HepG2 (cell line): ENCODE results near the gene TMEM44. TPM values are rescaled to one million over a fixed set of nuclear protein-coding genes. Genes with fewer than 3 reads are reported as not detected.
A peak's percentile ranks its signal among the peaks of the same experiment; 100 is the strongest.

ENCODE experiments used
- ATAC-seq: fragments of 200-7000 bp; cut with Tn5 transposase; 3 replicates; pipeline ENCODE4 v1.9.1; 2020; ENCODE audit warnings: mild to moderate bottlenecking, moderate library complexity
- BruUV-seq: library from RNA; stranded (reverse); fragments of 400-500 nt; replicated peaks from 2 replicates; lab custom pipeline; 2021; lab: Mats Ljungman, UMichigan
- CTCF ChIA-PET: fragments of 300-600 bp; formaldehyde crosslinking; extraction: SDS; loops from one replicate; lab custom pipeline; 2021; ENCODE audit warnings: low total read pairs, inconsistent platforms, low intra/inter-chr PET ratio; lab: Yijun Ruan, JAX
- POLR2A ChIA-PET: fragments of 350-600 bp; sonication (Branson Sonifier 250); formaldehyde crosslinking; loops from one replicate; lab custom pipeline; 2020; ENCODE audit warnings: antibody characterized with exemption, inconsistent platforms; lab: Yijun Ruan, JAX
- DNase-seq: peaks from one replicate; pipeline ENCODE4 v3.0.0-alpha.2; 2015; ENCODE audit warnings: low spot score
- FAIRE-seq: peaks from 3 replicates; lab custom pipeline; 2011; peaks lifted over from hg19 to GRCh38; lab: Jason Lieb, UNC
- H2AFZ ChIP-seq: one replicate; pipeline ENCODE4 v1.6.1; 2011; ENCODE audit warnings: low read length, inconsistent platforms
- H3K27ac ChIP-seq: fragments of 300-600 bp; 3 replicates; pipeline ENCODE4 v1.8.0; 2011; ENCODE audit warnings: mixed run types, mild to moderate bottlenecking, mixed read lengths, low read length, inconsistent platforms; ENCODE audit not compliant: insufficient read depth; ENCODE audit errors: extremely low read length
- H3K27me3 ChIP-seq, 2 experiments: fragments of 200-600 bp in 1 of 2; 2 replicates in 1 of 2; 3 replicates in 1 of 2; pipeline versions ENCODE4 v1.6.0 to v1.8.0; 2011; ENCODE audit warnings: low read length in 2 of 2, mild to moderate bottlenecking in 2 of 2, moderate library complexity in 2 of 2, inconsistent platforms in 1 of 2; ENCODE audit not compliant: insufficient read depth in 2 of 2, control insufficient read depth in 1 of 2
- H3K36me3 ChIP-seq, 2 experiments: fragments of 200-600 bp in 1 of 2; replicated peaks in 1 of 2; 2 replicates in 1 of 2; 3 replicates in 1 of 2; pipeline versions ENCODE4 v1.5.1 to v1.8.0; 2011; ENCODE audit warnings: low read length in 2 of 2, inconsistent platforms in 1 of 2; ENCODE audit not compliant: insufficient read depth in 2 of 2, control insufficient read depth in 1 of 2
- H3K4me1 ChIP-seq: 2 replicates; pipeline ENCODE4 v1.5.1; 2012; ENCODE audit warnings: low read length, inconsistent platforms; ENCODE audit not compliant: insufficient read depth
- H3K4me2 ChIP-seq: 2 replicates; pipeline ENCODE4 v1.6.0; 2011; ENCODE audit warnings: low read depth, low read length, inconsistent platforms
- H3K4me3 ChIP-seq, 3 experiments: fragments of 200-600 bp in 1 of 3; sonication (generic), shearing (Covaris generic) in 1 of 3; replicated peaks in 1 of 3; 2 replicates each; pipeline ENCODE4 v1.5.1; 2011 to 2016; ENCODE audit warnings: low read length in 3 of 3, inconsistent platforms in 2 of 3, low read depth in 2 of 3, mild to moderate bottlenecking in 2 of 3, control low read depth in 1 of 3, mixed read lengths in 1 of 3; ENCODE audit not compliant: insufficient read depth in 1 of 3
- H3K79me2 ChIP-seq: one replicate; pipeline ENCODE4 v1.6.1; 2011; ENCODE audit warnings: low read length, inconsistent platforms; ENCODE audit not compliant: insufficient read depth
- H3K9ac ChIP-seq: 2 replicates; pipeline ENCODE4 v1.6.0; 2011; ENCODE audit warnings: mild to moderate bottlenecking, low read depth, low read length, inconsistent platforms; ENCODE audit not compliant: insufficient read depth
- H3K9me3 ChIP-seq: 2 replicates; pipeline ENCODE4 v1.5.1; 2012; ENCODE audit warnings: mild to moderate bottlenecking, low read length
- H4K20me1 ChIP-seq: 2 replicates; pipeline ENCODE4 v1.6.0; 2011; ENCODE audit warnings: inconsistent platforms, mild to moderate bottlenecking, low read length, moderate library complexity; ENCODE audit not compliant: insufficient read depth
- ARID3A ChIP-seq: IDR thresholded peaks from 2 replicates; pipeline ENCODE4 v1.6.1; 2012; ENCODE audit warnings: low read depth, low read length, improper control_type of control experiment
- FOXM1 ChIP-seq: sonication (generic); formaldehyde crosslinking; IDR thresholded peaks from 2 replicates; pipeline ENCODE4 v1.5.0; 2020; ENCODE audit warnings: missing genetic modification reagents
- HNRNPUL1 ChIP-seq: fragments of 200-400 bp; formaldehyde crosslinking; IDR thresholded peaks from 2 replicates; pipeline ENCODE4 v1.6.1; 2017; ENCODE audit warnings: low read depth, mild to moderate bottlenecking, low read length, moderate library complexity
- MED8 ChIP-seq: sonication (generic); formaldehyde crosslinking; IDR thresholded peaks from 2 replicates; pipeline ENCODE4 v1.8.1; 2023; ENCODE audit warnings: mild to moderate bottlenecking, missing genetic modification reagents; ENCODE audit not compliant: insufficient replicate concordance
- NR2F2 ChIP-seq: IDR thresholded peaks from 2 replicates; pipeline ENCODE4 v1.6.1; 2012; ENCODE audit warnings: low read depth, inconsistent platforms, borderline replicate concordance
- ONECUT2 ChIP-seq: sonication (generic); formaldehyde crosslinking; IDR thresholded peaks from 2 replicates; pipeline ENCODE4 v1.4.0; 2020; ENCODE audit warnings: missing genetic modification reagents
- STAG1 ChIP-seq: sonication (generic); formaldehyde crosslinking; IDR thresholded peaks from 2 replicates; pipeline ENCODE4 v1.4.0; 2020; ENCODE audit warnings: missing genetic modification reagents
- ZMAT3 ChIP-seq: sonication (generic); formaldehyde crosslinking; conservative IDR thresholded peaks from 2 replicates; pipeline ENCODE4 v1.7.0; 2021; ENCODE audit warnings: missing genetic modification reagents
- ZNF292 ChIP-seq: sonication (generic); formaldehyde crosslinking; IDR thresholded peaks from 2 replicates; pipeline ENCODE4 v1.8.1; 2022; ENCODE audit warnings: mild to moderate bottlenecking, low read depth, missing genetic modification reagents, borderline replicate concordance
- ZNF468 ChIP-seq: sonication (generic); formaldehyde crosslinking; IDR thresholded peaks from 2 replicates; pipeline ENCODE4 v1.8.0; 2022; ENCODE audit warnings: mild to moderate bottlenecking, moderate library complexity, missing genetic modification reagents
- ZNF549 ChIP-seq: sonication (generic); formaldehyde crosslinking; IDR thresholded peaks from 2 replicates; pipeline ENCODE4 v1.5.0; 2020; ENCODE audit warnings: missing genetic modification reagents
- ZNF703 ChIP-seq: sonication (generic); formaldehyde crosslinking; IDR thresholded peaks from 2 replicates; pipeline ENCODE4 v1.5.1; 2020; ENCODE audit warnings: missing genetic modification reagents, mild to moderate bottlenecking, moderate library complexity, borderline replicate concordance
- ZNF709 ChIP-seq: sonication (generic); formaldehyde crosslinking; IDR thresholded peaks from 2 replicates; pipeline ENCODE4 v1.5.0; 2020; ENCODE audit warnings: mild to moderate bottlenecking, missing genetic modification reagents
- ZNF777 ChIP-seq: sonication (generic); formaldehyde crosslinking; IDR thresholded peaks from 2 replicates; pipeline ENCODE4 v1.4.0; 2020; ENCODE audit warnings: missing genetic modification reagents
- ZZZ3 ChIP-seq: sonication (generic); formaldehyde crosslinking; IDR thresholded peaks from 2 replicates; pipeline ENCODE4 v1.4.0; 2020; ENCODE audit warnings: missing genetic modification reagents, mild to moderate bottlenecking, borderline replicate concordance
- WGBS: methylation state at CpG from one replicate; pipeline ENCODE4 v1.1.6; 2017; ENCODE audit warnings: low lambda C conversion rate; 5-methylcytosine and 5-hydroxymethylcytosine counted together
- in situ Hi-C: cut with HindIII; loops from 2 replicates; pipeline ENCODE4 v1.10.0; 2017; ENCODE audit warnings: low pct_unique_long_range_greater_than_20kb; ENCODE audit not compliant: extremely low pct_ligation_motif_present
- intact Hi-C: fragments of 100-400 bp; cut with micrococcal nuclease; formaldehyde crosslinking; loops from one replicate; pipeline ENCODE4 v1.10.0; 2022; ENCODE audit not compliant: unreplicated experiment
- polyA plus RNA-seq, 8 experiments: library from polyadenylated mRNA; depleted of rRNA in 3 of 8; stranded (reverse) in 7 of 8; unstranded in 1 of 8; fragments of >200 nt; fragmentation: Illumina TruSeq in 4 of 8; extraction: Trizol in 4 of 8; gene quantifications; 2 replicates each; pipeline versions ENCODE4 v1.2.1 to v1.2.3, GENCODE V29; 2011 to 2016; ENCODE audit warnings: low read depth in 4 of 8, missing spikeins in 1 of 8, mixed read lengths in 1 of 8; ENCODE audit not compliant: insufficient read depth in 1 of 8
- total RNA-seq, 5 experiments: library from RNA; depleted of rRNA; stranded (reverse); fragments of >200 nt; fragmentation: Illumina TruSeq; extraction: Trizol; gene quantifications; 2 replicates each; pipeline ENCODE4 v1.2.3, GENCODE V29; 2016; ENCODE audit warnings: low read depth in 1 of 5
- TF ChIP-seq, protein P1 (sequence below): sonication (generic); formaldehyde crosslinking; IDR thresholded peaks from 2 replicates; pipeline ENCODE4 v1.5.0; 2020; ENCODE audit warnings: mild to moderate bottlenecking, missing genetic modification reagents, moderate library complexity
- TF ChIP-seq, protein P2 (sequence below): sonication (generic); formaldehyde crosslinking; IDR thresholded peaks from 2 replicates; pipeline ENCODE4 v1.5.0; 2020; ENCODE audit warnings: mild to moderate bottlenecking, missing genetic modification reagents, borderline replicate concordance

TMEM44 gene
- total and polyA plus RNA-seq, 2 of the 13 experiments (the other 11 are each of a cell fraction or from before 2014, with no cell fraction given): 7.3 to 13.8 TPM

DNA sequence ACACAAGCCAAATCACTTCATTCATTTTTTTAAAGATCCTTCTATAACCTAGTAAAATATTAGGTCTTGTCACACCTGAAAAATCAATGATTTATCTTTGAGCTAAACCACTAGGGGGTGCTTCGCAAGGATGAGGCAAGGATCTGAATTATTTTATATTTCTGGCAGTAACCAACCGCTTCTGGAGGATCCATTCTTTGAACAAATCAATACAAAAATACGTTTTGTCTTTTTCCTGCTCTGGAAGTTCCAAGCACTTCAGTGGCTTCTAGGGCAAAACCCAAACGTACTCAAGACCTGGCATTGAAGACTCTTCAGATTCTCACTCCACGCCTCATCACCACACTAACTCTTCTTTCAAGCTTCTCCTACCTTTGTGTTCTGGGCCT is 38.3 kb upstream of the TMEM44 start:
- peak overlapping the region; percentile 76 for H3K9ac ChIP-seq
- CTCF ChIA-PET: interaction anchor here (0.7 to 2.1 kb wide), 4 partner anchors 11 to 600 kb away, joined by 3 to 16 read pairs (median 4); no protein-coding TSS in a partner anchor
- H3K4me3 ChIP-seq: peak overlapping the region; percentile 79 to 85 (median 84)
- intact Hi-C loops: loop anchor here (1.0 kb wide), 1 partner anchor 435 kb away; no protein-coding TSS in a partner anchor
- H4K20me1 ChIP-seq: no peaks in the 10 kb centered on the region
- POLR2A ChIA-PET: interaction anchor here (0.9 to 2.4 kb wide), 10 partner anchors 12 to 872 kb away, joined by 3 to 19 read pairs (median 4); partner anchors contain the start of genes FAM43A and PPP1R2
- FAIRE-seq (no peak), ATAC-seq (peak; percentile 33), DNase-seq (peak; percentile 28)
- under 1% methylated on average over 5 of the region's 5 CpGs for WGBS
- in situ Hi-C loops: loop anchor here (5.0 kb wide), 1 partner anchor 586 kb away; no protein-coding TSS in a partner anchor
- peaks cover 19% of the 10 kb centered on the region for H3K79me2 ChIP-seq
- H3K9me3 ChIP-seq: no peaks in the 10 kb centered on the region
- H3K27me3 ChIP-seq: peaks cover 0 to 3% of the 10 kb centered on the region in 2 experiments; a peak in 1 of 5 replicates
- peak overlapping the region; percentile 20 for H2AFZ ChIP-seq
- BruUV-seq: TSS peak; percentile 65
- peaks cover 3 to 14% of the 10 kb centered on the region in 2 experiments for H3K36me3 ChIP-seq
- H3K4me2 ChIP-seq: peak overlapping the region; percentile 80
- H3K4me1 ChIP-seq: peaks cover 43% of the 10 kb centered on the region
- peak overlapping the region; percentile 81 for H3K27ac ChIP-seq
- peak; percentile 26; the same call in 1 of the 2 replicates for TF ChIP-seq STAG1
- 0 out of 2 replicates have a peak, but pooled peaks have one; percentile 28 for TF ChIP-seq ZMAT3 (CRISPR knock-in tag)
- 0 out of 2 replicates have a peak, but pooled peaks have one; percentile 21 for TF ChIP-seq HNRNPUL1
- TF ChIP-seq ZZZ3 (CRISPR knock-in tag): no peak
- TF ChIP-seq, protein P1, sequence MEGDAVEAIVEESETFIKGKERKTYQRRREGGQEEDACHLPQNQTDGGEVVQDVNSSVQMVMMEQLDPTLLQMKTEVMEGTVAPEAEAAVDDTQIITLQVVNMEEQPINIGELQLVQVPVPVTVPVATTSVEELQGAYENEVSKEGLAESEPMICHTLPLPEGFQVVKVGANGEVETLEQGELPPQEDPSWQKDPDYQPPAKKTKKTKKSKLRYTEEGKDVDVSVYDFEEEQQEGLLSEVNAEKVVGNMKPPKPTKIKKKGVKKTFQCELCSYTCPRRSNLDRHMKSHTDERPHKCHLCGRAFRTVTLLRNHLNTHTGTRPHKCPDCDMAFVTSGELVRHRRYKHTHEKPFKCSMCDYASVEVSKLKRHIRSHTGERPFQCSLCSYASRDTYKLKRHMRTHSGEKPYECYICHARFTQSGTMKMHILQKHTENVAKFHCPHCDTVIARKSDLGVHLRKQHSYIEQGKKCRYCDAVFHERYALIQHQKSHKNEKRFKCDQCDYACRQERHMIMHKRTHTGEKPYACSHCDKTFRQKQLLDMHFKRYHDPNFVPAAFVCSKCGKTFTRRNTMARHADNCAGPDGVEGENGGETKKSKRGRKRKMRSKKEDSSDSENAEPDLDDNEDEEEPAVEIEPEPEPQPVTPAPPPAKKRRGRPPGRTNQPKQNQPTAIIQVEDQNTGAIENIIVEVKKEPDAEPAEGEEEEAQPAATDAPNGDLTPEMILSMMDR (CRISPR knock-in tag): peak; percentile 57
- no peak for TF ChIP-seq FOXM1
- TF ChIP-seq MED8 (CRISPR knock-in tag): no peak
- TF ChIP-seq ZNF703 (CRISPR knock-in tag): 0 out of 2 replicates have a peak, but pooled peaks have one; percentile 28
- TF ChIP-seq ZNF709 (CRISPR knock-in tag): peak; percentile 14; the same call in 1 of the 2 replicates
- TF ChIP-seq ZNF292 (CRISPR knock-in tag): no peak
- peak; percentile 85 for TF ChIP-seq ONECUT2
- TF ChIP-seq ZNF549: no peak
- 0 out of 2 replicates have a peak, but pooled peaks have one; percentile 14 for TF ChIP-seq NR2F2
- TF ChIP-seq, protein P2, sequence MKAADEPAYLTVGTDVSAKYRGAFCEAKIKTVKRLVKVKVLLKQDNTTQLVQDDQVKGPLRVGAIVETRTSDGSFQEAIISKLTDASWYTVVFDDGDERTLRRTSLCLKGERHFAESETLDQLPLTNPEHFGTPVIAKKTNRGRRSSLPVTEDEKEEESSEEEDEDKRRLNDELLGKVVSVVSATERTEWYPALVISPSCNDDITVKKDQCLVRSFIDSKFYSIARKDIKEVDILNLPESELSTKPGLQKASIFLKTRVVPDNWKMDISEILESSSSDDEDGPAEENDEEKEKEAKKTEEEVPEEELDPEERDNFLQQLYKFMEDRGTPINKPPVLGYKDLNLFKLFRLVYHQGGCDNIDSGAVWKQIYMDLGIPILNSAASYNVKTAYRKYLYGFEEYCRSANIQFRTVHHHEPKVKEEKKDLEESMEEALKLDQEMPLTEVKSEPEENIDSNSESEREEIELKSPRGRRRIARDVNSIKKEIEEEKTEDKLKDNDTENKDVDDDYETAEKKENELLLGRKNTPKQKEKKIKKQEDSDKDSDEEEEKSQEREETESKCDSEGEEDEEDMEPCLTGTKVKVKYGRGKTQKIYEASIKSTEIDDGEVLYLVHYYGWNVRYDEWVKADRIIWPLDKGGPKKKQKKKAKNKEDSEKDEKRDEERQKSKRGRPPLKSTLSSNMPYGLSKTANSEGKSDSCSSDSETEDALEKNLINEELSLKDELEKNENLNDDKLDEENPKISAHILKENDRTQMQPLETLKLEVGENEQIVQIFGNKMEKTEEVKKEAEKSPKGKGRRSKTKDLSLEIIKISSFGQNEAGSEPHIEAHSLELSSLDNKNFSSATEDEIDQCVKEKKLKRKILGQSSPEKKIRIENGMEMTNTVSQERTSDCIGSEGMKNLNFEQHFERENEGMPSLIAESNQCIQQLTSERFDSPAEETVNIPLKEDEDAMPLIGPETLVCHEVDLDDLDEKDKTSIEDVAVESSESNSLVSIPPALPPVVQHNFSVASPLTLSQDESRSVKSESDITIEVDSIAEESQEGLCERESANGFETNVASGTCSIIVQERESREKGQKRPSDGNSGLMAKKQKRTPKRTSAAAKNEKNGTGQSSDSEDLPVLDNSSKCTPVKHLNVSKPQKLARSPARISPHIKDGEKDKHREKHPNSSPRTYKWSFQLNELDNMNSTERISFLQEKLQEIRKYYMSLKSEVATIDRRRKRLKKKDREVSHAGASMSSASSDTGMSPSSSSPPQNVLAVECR (CRISPR knock-in tag): no peak
- 0 out of 2 replicates have a peak, but pooled peaks have one; percentile 8 for TF ChIP-seq ZNF777 (CRISPR knock-in tag)
- peak; percentile 82 for TF ChIP-seq ARID3A
- TF ChIP-seq ZNF468 (CRISPR knock-in tag): no peak
